Body of pancreas (tissue), 4 donors: Measurements from ENCODE around the gene CHPF2.

Experiments used
- CTCF ChIP-seq, 7 experiments: fragments of 450-650 bp in 4 of 7; fragments of 200-600 bp in 3 of 7; sonication (generic) in 3 of 7; IDR thresholded peaks; one replicate each; pipeline ENCODE4 v1.5.1; 2016 to 2019; ENCODE audit warnings: antibody characterized with exemption in 7 of 7
- POLR2A ChIP-seq, 3 donors: fragments of 450-650 bp; IDR thresholded peaks; one replicate each; pipeline ENCODE4 v1.6.1; 2016; ENCODE audit warnings: antibody characterized with exemption in 3 of 3, mild to moderate bottlenecking in 2 of 3

GRCh38 chr7:151215396-151215795, 16.9 kb upstream of the CHPF2 start:
- TF ChIP-seq CTCF (IDR thresholded peaks at IDR 0.05) (no peak), POLR2A (IDR thresholded peaks at IDR 0.05) (no peak)
